ENCODE data around the gene KAZALD1. TPM values are rescaled to one million over a fixed set of nuclear protein-coding genes. Genes with fewer than 3 reads are reported as not detected.

KAZALD1 gene
- total and polyA plus RNA-seq, 2 donors (not counting 1 experiment from before 2014, with no cell fraction given): 0.34 to 0.37 TPM

- Mint-ChIP-seq H3K27ac (peak overlapping the region; percentile 27), H3K27me3 (peaks cover 15% of the 10 kb centered on the region), H3K9me3 (ENCODE audit: insufficient read depth) (no peaks in the 10 kb centered on the region), H3K4me3 (no peak overlapping the region), H3K4me1 (peaks cover 10% of the 10 kb centered on the region)
- no peak overlapping the region for H3K9ac ChIP-seq (ENCODE audit: low read length)
- H3K36me3 ChIP-seq (replicated peaks in 1 of 2; ENCODE audit: control extremely low read depth in 1 of 2, control insufficient read depth in 1 of 2, extremely low read depth in 1 of 2, insufficient read depth in 2 of 2, low read length in 1 of 2): no peaks in the 10 kb centered on the region
- no peaks in the 10 kb centered on the region for H3K9me3 ChIP-seq (ENCODE audit: control extremely low read depth in 1 of 3, control insufficient read depth in 2 of 3, insufficient read depth in 1 of 3, low read length in 2 of 3)
- no peak overlapping the region for H2AFZ ChIP-seq (ENCODE audit: insufficient read depth, low read depth, low read length, poor library complexity, severe bottlenecking)
- no peak for ATAC-seq (ENCODE audit: low read depth)
- WGBS (ENCODE audit: insufficient coverage): 83% methylated on average over 6 of the region's 10 CpGs
- POLR2A ChIA-PET: no interaction called here
- no peak overlapping the region for H3K4me2 ChIP-seq (replicated peaks; ENCODE audit: low read depth, low read length, poor library complexity, severe bottlenecking)
- intact Hi-C loops (cut with micrococcal nuclease): no loop called here
- no peaks in the 10 kb centered on the region for H4K20me1 ChIP-seq (ENCODE audit: control insufficient read depth, insufficient read depth, low read length, poor library complexity, severe bottlenecking)
- peaks cover 0 to 29% (median 13%) of the 10 kb centered on the region in 4 experiments for H3K27me3 ChIP-seq (replicated peaks in 1 of 4; ENCODE audit: control extremely low read depth in 1 of 4, control insufficient read depth in 3 of 4, insufficient read depth in 4 of 4, low read length in 3 of 4)
- peaks cover 8 to 17% of the 10 kb centered on the region in 2 donors for H3K4me1 ChIP-seq (ENCODE audit: control insufficient read depth in 2 of 2, insufficient read depth in 2 of 2, low read length in 2 of 2)
- H3K27ac ChIP-seq (ENCODE audit: low read length in 2 of 2): no peak overlapping the region
- no peak for DNase-seq
- no peak for TF ChIP-seq EZH2 (IDR thresholded peaks at IDR 0.05; ENCODE audit: borderline replicate concordance, insufficient read depth, low read depth, low read length, poor library complexity, severe bottlenecking)
- TF ChIP-seq, protein P1, sequence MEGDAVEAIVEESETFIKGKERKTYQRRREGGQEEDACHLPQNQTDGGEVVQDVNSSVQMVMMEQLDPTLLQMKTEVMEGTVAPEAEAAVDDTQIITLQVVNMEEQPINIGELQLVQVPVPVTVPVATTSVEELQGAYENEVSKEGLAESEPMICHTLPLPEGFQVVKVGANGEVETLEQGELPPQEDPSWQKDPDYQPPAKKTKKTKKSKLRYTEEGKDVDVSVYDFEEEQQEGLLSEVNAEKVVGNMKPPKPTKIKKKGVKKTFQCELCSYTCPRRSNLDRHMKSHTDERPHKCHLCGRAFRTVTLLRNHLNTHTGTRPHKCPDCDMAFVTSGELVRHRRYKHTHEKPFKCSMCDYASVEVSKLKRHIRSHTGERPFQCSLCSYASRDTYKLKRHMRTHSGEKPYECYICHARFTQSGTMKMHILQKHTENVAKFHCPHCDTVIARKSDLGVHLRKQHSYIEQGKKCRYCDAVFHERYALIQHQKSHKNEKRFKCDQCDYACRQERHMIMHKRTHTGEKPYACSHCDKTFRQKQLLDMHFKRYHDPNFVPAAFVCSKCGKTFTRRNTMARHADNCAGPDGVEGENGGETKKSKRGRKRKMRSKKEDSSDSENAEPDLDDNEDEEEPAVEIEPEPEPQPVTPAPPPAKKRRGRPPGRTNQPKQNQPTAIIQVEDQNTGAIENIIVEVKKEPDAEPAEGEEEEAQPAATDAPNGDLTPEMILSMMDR (IDR thresholded peaks at IDR 0.05): no peak
- no peak overlapping the region for H3K4me3 ChIP-seq (ENCODE audit: control extremely low read depth in 1 of 5, extremely low read depth in 1 of 5, insufficient read depth in 1 of 5, low read depth in 2 of 5, low read length in 4 of 5)
- CTCF ChIA-PET: interaction anchor here (1.5 to 6.4 kb wide), 5 partner anchors 8 to 40 kb away, joined by 4 to 72 read pairs (median 6); no protein-coding TSS in a partner anchor
- H3K79me2 ChIP-seq (ENCODE audit: control insufficient read depth, insufficient read depth, low read length): no peaks in the 10 kb centered on the region
Observed at GRCh38 chr10:101027106-101027720, 34.6 kb upstream of the KAZALD1 start.

All from B cell (primary cell).